Astrocyte (in vitro differentiated cells and primary cell): ENCODE measurements around the gene GABRA1. TPM values are rescaled to one million over a fixed set of nuclear protein-coding genes. Genes with fewer than 3 reads are reported as not detected.
A peak's percentile ranks its signal among the peaks of the same experiment; 100 is the strongest.

ENCODE experiments used
- DNase-seq: peaks from one replicate; pipeline ENCODE4 v3.0.0-alpha.2; 2010; ENCODE audit warnings: low read depth
- FAIRE-seq: peaks from 2 replicates; lab custom pipeline; 2011; peaks lifted over from hg19 to GRCh38; lab: Jason Lieb, UNC
- H2AFZ ChIP-seq: 2 replicates; pipeline ENCODE4 v1.6.0; 2012; ENCODE audit warnings: low read depth, low read length, inconsistent platforms
- H3K27ac ChIP-seq: 2 replicates; pipeline ENCODE4 v1.5.1; 2011; ENCODE audit warnings: low read depth, low read length, inconsistent platforms
- H3K27me3 ChIP-seq: 2 replicates; pipeline ENCODE4 v1.6.0; 2011; ENCODE audit warnings: low read length, inconsistent platforms; ENCODE audit not compliant: insufficient read depth
- H3K36me3 ChIP-seq: 2 replicates; pipeline ENCODE4 v1.5.1; 2011; ENCODE audit warnings: low read length, inconsistent platforms; ENCODE audit not compliant: insufficient read depth
- H3K4me1 ChIP-seq: 2 replicates; pipeline ENCODE4 v1.5.1; 2011; ENCODE audit warnings: low read length, inconsistent platforms; ENCODE audit not compliant: insufficient read depth
- H3K4me2 ChIP-seq: 2 replicates; pipeline ENCODE4 v1.6.0; 2012; ENCODE audit warnings: low read length, inconsistent platforms
- H3K4me3 ChIP-seq: 2 replicates; pipeline ENCODE4 v1.5.1; 2011; ENCODE audit warnings: low read depth, mild to moderate bottlenecking, low read length, inconsistent platforms; ENCODE audit not compliant: insufficient read depth
- H3K79me2 ChIP-seq: 2 replicates; pipeline ENCODE4 v1.6.0; 2012; ENCODE audit warnings: mild to moderate bottlenecking, low read length, inconsistent platforms; ENCODE audit not compliant: insufficient read depth
- H3K9ac ChIP-seq: 2 replicates; pipeline ENCODE4 v1.6.0; 2012; ENCODE audit warnings: mild to moderate bottlenecking, low read length, inconsistent platforms
- H3K9me3 ChIP-seq: 2 replicates; pipeline ENCODE4 v1.5.1; 2012; ENCODE audit warnings: low read depth, mild to moderate bottlenecking, low read length, inconsistent platforms; ENCODE audit not compliant: insufficient read depth
- H4K20me1 ChIP-seq: 2 replicates; pipeline ENCODE4 v1.6.0; 2012; ENCODE audit warnings: low read length, inconsistent platforms; ENCODE audit not compliant: insufficient read depth
- H3K27ac Mint-ChIP-seq: one replicate; pipeline ENCODE4 v1.8.0; 2021; ENCODE audit warnings: mild to moderate bottlenecking, mixed read lengths; ENCODE audit not compliant: unreplicated experiment
- H3K27me3 Mint-ChIP-seq: one replicate; pipeline ENCODE4 v1.8.0; 2021; ENCODE audit warnings: low read depth, mixed read lengths; ENCODE audit not compliant: unreplicated experiment
- H3K36me3 Mint-ChIP-seq: one replicate; pipeline ENCODE4 v1.8.0; 2021; ENCODE audit warnings: low read depth, mixed read lengths; ENCODE audit not compliant: unreplicated experiment
- H3K4me1 Mint-ChIP-seq: one replicate; pipeline ENCODE4 v1.8.0; 2021; ENCODE audit warnings: low read depth, mixed read lengths; ENCODE audit not compliant: unreplicated experiment
- H3K4me3 Mint-ChIP-seq: one replicate; pipeline ENCODE4 v1.8.0; 2021; ENCODE audit warnings: mild to moderate bottlenecking, moderate library complexity, mixed read lengths; ENCODE audit not compliant: unreplicated experiment
- H3K9me3 Mint-ChIP-seq: one replicate; pipeline ENCODE4 v1.8.0; 2021; ENCODE audit warnings: mild to moderate bottlenecking, mixed read lengths; ENCODE audit not compliant: unreplicated experiment
- EZH2 ChIP-seq: IDR thresholded peaks from 2 replicates; pipeline ENCODE4 v1.6.1; 2012; ENCODE audit warnings: mild to moderate bottlenecking, low read length, inconsistent platforms; ENCODE audit not compliant: insufficient read depth
- total RNA-seq: library from RNA; stranded (reverse); gene quantifications from 2 replicates; pipeline ENCODE4 v1.2.1, GENCODE V29; 2021
- TF ChIP-seq, protein P1 (sequence below): IDR thresholded peaks from 2 replicates; pipeline ENCODE4 v1.5.1; 2011; ENCODE audit warnings: low read depth, mild to moderate bottlenecking, inconsistent platforms, low read length, moderate library complexity; ENCODE audit not compliant: insufficient read depth

GABRA1 gene
- total RNA-seq, 1 donor from 2014 or later: 0.32 TPM

DNA sequence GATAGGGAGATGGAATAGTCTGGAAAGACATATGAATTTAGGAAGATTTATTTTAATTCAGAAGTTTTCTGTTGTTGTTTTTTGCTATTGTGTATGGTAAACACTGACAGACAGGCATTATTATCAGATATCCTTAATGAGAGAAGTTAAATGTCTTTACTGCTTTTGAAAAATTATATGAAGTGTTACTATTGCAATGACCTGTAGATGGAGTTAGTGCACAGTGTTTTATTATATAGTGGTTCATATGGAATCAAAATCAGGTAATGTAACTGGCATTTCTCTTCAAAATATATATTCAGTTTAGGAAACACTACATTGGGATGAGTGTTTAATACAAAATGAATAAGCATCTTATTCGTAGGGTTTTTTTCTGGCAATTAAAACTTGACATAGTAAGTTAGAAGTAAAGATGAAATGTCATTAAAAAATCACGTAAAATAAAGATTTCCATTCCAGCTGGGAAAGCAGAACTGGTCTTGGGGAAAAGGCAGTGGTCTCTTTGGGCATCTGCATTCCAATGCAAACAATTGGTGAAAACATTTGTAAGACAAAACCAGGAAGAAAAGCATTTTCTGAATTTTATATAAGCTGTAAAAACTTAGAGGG is 3.9 kb downstream of the GABRA1 start:
- no peak overlapping the region for H3K4me3 Mint-ChIP-seq
- FAIRE-seq: no peak
- Histone ChIP-seq H3K27me3 (peaks cover 2% of the 10 kb centered on the region), H4K20me1 (no peaks in the 10 kb centered on the region), H3K4me1 (no peaks in the 10 kb centered on the region), H3K27ac (no peak overlapping the region), H3K36me3 (no peaks in the 10 kb centered on the region), H3K9ac (no peak overlapping the region), H3K9me3 (no peaks in the 10 kb centered on the region), H3K79me2 (no peaks in the 10 kb centered on the region), H3K4me3 (no peak overlapping the region), H3K4me2 (no peak overlapping the region), H2AFZ (no peak overlapping the region)
- peaks cover 26% of the 10 kb centered on the region for H3K27me3 Mint-ChIP-seq
- no peaks in the 10 kb centered on the region for H3K36me3 Mint-ChIP-seq
- no peak overlapping the region for H3K27ac Mint-ChIP-seq
- H3K4me1 Mint-ChIP-seq: no peaks in the 10 kb centered on the region
- DNase-seq: no peak
- H3K9me3 Mint-ChIP-seq: no peaks in the 10 kb centered on the region
- TF ChIP-seq, protein P1, sequence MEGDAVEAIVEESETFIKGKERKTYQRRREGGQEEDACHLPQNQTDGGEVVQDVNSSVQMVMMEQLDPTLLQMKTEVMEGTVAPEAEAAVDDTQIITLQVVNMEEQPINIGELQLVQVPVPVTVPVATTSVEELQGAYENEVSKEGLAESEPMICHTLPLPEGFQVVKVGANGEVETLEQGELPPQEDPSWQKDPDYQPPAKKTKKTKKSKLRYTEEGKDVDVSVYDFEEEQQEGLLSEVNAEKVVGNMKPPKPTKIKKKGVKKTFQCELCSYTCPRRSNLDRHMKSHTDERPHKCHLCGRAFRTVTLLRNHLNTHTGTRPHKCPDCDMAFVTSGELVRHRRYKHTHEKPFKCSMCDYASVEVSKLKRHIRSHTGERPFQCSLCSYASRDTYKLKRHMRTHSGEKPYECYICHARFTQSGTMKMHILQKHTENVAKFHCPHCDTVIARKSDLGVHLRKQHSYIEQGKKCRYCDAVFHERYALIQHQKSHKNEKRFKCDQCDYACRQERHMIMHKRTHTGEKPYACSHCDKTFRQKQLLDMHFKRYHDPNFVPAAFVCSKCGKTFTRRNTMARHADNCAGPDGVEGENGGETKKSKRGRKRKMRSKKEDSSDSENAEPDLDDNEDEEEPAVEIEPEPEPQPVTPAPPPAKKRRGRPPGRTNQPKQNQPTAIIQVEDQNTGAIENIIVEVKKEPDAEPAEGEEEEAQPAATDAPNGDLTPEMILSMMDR: peak; percentile 15
- TF ChIP-seq EZH2: no peak

- Histone ChIP-seq H3K79me2 (no peaks in the 10 kb centered on the region), H3K9ac (no peak overlapping the region), H3K4me2 (no peak overlapping the region), H4K20me1 (no peaks in the 10 kb centered on the region), H3K4me1 (no peaks in the 10 kb centered on the region), H3K27me3 (no peaks in the 10 kb centered on the region), H3K9me3 (no peaks in the 10 kb centered on the region), H2AFZ (no peak overlapping the region), H3K4me3 (no peak overlapping the region), H3K36me3 (no peaks in the 10 kb centered on the region), H3K27ac (no peak overlapping the region)
- Mint-ChIP-seq H3K9me3 (no peaks in the 10 kb centered on the region), H3K27ac (no peak overlapping the region), H3K36me3 (no peaks in the 10 kb centered on the region), H3K27me3 (no peaks in the 10 kb centered on the region), H3K4me3 (no peak overlapping the region), H3K4me1 (no peaks in the 10 kb centered on the region)
- TF ChIP-seq EZH2: no peak
- TF ChIP-seq, protein P1: no peak
- FAIRE-seq: no peak
- no peak for DNase-seq
Observed at GRCh38 chr5:161857358-161857757, 9.4 kb downstream of the GABRA1 start.

- Mint-ChIP-seq H3K27ac (no peak overlapping the region), H3K4me1 (no peaks in the 10 kb centered on the region), H3K27me3 (no peaks in the 10 kb centered on the region), H3K36me3 (no peaks in the 10 kb centered on the region), H3K9me3 (no peaks in the 10 kb centered on the region), H3K4me3 (no peak overlapping the region)
- Histone ChIP-seq H2AFZ (no peak overlapping the region), H3K27me3 (no peaks in the 10 kb centered on the region), H3K27ac (no peak overlapping the region), H3K36me3 (no peaks in the 10 kb centered on the region), H3K4me1 (no peaks in the 10 kb centered on the region), H3K4me3 (no peak overlapping the region), H3K4me2 (no peak overlapping the region), H3K79me2 (no peaks in the 10 kb centered on the region), H3K9ac (no peak overlapping the region), H4K20me1 (no peaks in the 10 kb centered on the region), H3K9me3 (peaks cover 2% of the 10 kb centered on the region)
- FAIRE-seq: no peak
- no peak for TF ChIP-seq EZH2
- TF ChIP-seq, protein P1: no peak
- no peak for DNase-seq
Observed at GRCh38 chr5:161863259-161863658, 15.3 kb downstream of the GABRA1 start.
